Ishikawa (cell line): ENCODE data around the gene ZMYND19.

Experiments used
- CEBPB ChIP-seq: IDR thresholded peaks from 2 replicates; pipeline ENCODE4 v1.6.1; 2012
- CREB1 ChIP-seq: IDR thresholded peaks from 2 replicates; pipeline ENCODE4 v1.6.1; 2012; ENCODE audit warnings: low read depth
- EP300 ChIP-seq: IDR thresholded peaks from 2 replicates; pipeline ENCODE4 v1.6.1; 2012; ENCODE audit warnings: borderline replicate concordance
- NFIC ChIP-seq: IDR thresholded peaks from 2 replicates; pipeline ENCODE4 v1.6.1; 2012
- TCF12 ChIP-seq: IDR thresholded peaks from 2 replicates; pipeline ENCODE4 v1.6.1; 2012; ENCODE audit warnings: low read depth

DNA sequence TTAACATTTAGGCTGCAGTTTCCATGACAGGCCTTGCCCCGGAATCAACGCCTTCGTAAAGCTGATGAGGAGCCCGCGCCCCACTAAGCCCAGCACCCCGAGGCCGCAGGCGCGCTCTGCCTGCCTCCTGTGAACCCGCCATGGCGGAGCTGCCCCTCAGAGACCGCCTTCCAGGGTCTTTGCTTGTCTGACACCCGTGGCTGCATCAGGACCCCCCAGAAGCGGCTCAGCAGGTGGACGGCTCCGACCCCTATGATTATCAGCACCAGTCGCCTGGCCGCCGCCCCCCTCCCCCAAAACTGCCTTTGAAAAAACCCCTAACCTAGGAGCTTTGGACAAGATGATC is 11.1 kb downstream of the ZMYND19 start:
- no peak for TF ChIP-seq CREB1
- no peak for TF ChIP-seq NFIC
- no peak for TF ChIP-seq CEBPB
- no peak for TF ChIP-seq EP300
- no peak for TF ChIP-seq TCF12
